ENCODE measurements around the gene IL17F.
A peak's percentile ranks its signal among the peaks of the same experiment; 100 is the strongest.

The IL17F gene

GRCh38 chr6:52187098-52187497, 57.2 kb downstream of the IL17F start:
- no peaks in the 10 kb centered on the region for H3K9me3 ChIP-seq (replicated peaks; ENCODE audit: insufficient read depth, low read length)
- H3K4me1 ChIP-seq (ENCODE audit: low read length), result peaks cover 38% of the 10 kb centered on the region
- H3K79me2 ChIP-seq (ENCODE audit: low read length), result no peaks in the 10 kb centered on the region
- H2AFZ ChIP-seq (ENCODE audit: low read length), result no peak overlapping the region
- H3K9ac ChIP-seq (ENCODE audit: low read length), result no peak overlapping the region
- no peak for DNase-seq
- H3K4me3 ChIP-seq (ENCODE audit: low read length), result no peak overlapping the region
- no peaks in the 10 kb centered on the region for H4K20me1 ChIP-seq (ENCODE audit: insufficient read depth, low read length)
- TF ChIP-seq EZH2 (optimal IDR thresholded peaks at IDR 0.05; ENCODE audit: low read depth, low read length) (no peak), EZH2phosphoT487 (IDR thresholded peaks at IDR 0.05; ENCODE audit: low read length) (no peak), CTCF (IDR thresholded peaks at IDR 0.05; ENCODE audit: low read length) (no peak)
- peaks cover 10% of the 10 kb centered on the region for H3F3A ChIP-seq (ENCODE audit: insufficient read depth, low read length)
- peak overlapping the region; percentile 27; the same call in 1 of the 2 replicates for H3K4me2 ChIP-seq (ENCODE audit: low read depth, low read length)
- no peaks in the 10 kb centered on the region for H3K27me3 ChIP-seq (replicated peaks; ENCODE audit: insufficient read depth, low read length)
- H3K36me3 ChIP-seq (replicated peaks; ENCODE audit: insufficient read depth, low read length), result no peaks in the 10 kb centered on the region
- no peaks in the 10 kb centered on the region for H3K9me2 ChIP-seq (replicated peaks; ENCODE audit: insufficient read depth, low read length)
- H3K27ac ChIP-seq (ENCODE audit: low read length), result no peak overlapping the region

All from MM.1S (cell line).